ENCODE data around the gene DNMT3A.

DNMT3A gene

DNA sequence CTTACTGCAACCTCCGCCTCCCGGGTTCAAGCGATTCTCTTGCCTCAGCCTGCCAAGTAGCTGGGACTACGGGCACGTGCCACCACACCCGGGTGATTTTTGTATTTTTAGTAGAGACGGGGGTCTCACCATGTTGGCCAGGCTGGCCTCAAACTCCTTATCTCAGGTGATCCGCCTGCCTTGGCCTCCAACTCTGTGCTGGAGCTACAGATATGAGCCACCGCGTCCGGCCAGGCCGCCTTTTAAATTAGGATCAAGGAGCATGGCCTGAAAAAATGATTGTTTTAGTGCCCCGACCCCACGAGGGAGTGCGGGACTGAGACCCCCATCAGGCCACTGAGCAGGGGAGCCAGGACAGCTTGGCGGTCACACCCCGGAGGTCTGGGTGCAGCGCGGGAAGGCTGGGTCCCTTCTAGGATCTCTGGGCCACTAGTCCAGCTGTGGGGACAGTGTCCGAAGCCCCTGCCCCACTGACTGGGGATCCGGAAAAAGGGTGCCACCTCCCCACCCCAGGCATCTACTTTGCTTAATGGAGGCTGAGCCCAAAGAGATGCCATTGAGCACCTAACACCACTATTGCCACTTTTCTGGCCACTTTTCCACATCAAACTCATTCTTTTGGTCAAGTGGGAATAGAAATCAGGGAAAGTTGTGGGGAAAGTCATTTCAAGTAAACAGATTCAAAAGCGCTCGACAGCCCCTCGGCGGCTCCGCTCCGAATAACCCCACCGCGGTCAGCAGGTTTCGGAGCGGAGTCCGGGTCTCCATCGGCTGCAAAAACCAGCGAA, 19.7 kb upstream of the DNMT3A start:
- Histone ChIP-seq H3K9ac (ENCODE audit: insufficient read length) (no peak overlapping the region), H3K36me3 (ENCODE audit: insufficient read depth, low read length) (no peaks in the 10 kb centered on the region), H3K27ac (no peak overlapping the region), H3K4me3 (peak overlapping the region; percentile 74), H3K9me3 (ENCODE audit: low read depth, low read length) (no peaks in the 10 kb centered on the region)
- no peak for DNase-seq (ENCODE audit: low read depth, low spot score)
- TF ChIP-seq POLR2AphosphoS5 (IDR thresholded peaks at IDR 0.05; ENCODE audit: borderline replicate concordance, low read depth, low read length) (no peak), EZH2 (IDR thresholded peaks at IDR 0.05) (no peak), FOXP2 (optimal IDR thresholded peaks at IDR 0.05; ENCODE audit: control extremely low read depth, extremely low read length, insufficient read depth) (no peak)

DNA sequence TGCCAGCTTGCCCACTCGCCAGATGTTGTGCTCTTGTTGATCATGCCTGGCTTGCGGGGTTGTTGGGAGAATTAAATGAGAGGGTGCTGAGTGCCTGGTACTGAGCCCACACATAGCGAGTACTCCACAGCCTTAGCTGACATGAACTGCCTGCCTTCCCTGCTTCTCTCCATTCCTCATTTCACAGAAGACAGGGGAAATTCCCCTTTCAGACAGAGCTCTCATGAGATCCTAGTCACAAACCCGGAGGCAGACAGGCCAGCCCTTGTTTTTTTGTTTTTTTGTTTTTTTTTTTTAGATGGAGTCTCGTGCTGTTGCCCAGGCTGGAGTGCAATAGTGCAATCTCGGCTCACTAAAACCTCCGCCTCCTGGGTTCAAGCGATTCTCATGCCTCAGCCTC, 17.1 kb upstream of the DNMT3A start:
- TF ChIP-seq FOXP2 (optimal IDR thresholded peaks at IDR 0.05; ENCODE audit: control extremely low read depth, extremely low read length, insufficient read depth), result no peak
- TF ChIP-seq POLR2AphosphoS5 (IDR thresholded peaks at IDR 0.05; ENCODE audit: borderline replicate concordance, low read depth, low read length), result no peak
- no peak for TF ChIP-seq EZH2 (IDR thresholded peaks at IDR 0.05)
- Histone ChIP-seq H3K4me3 (no peak overlapping the region), H3K27ac (no peak overlapping the region), H3K36me3 (ENCODE audit: insufficient read depth, low read length) (no peaks in the 10 kb centered on the region), H3K9ac (ENCODE audit: insufficient read length) (no peak overlapping the region), H3K9me3 (ENCODE audit: low read depth, low read length) (no peaks in the 10 kb centered on the region)
- no peak for DNase-seq (ENCODE audit: low read depth, low spot score)

DNA sequence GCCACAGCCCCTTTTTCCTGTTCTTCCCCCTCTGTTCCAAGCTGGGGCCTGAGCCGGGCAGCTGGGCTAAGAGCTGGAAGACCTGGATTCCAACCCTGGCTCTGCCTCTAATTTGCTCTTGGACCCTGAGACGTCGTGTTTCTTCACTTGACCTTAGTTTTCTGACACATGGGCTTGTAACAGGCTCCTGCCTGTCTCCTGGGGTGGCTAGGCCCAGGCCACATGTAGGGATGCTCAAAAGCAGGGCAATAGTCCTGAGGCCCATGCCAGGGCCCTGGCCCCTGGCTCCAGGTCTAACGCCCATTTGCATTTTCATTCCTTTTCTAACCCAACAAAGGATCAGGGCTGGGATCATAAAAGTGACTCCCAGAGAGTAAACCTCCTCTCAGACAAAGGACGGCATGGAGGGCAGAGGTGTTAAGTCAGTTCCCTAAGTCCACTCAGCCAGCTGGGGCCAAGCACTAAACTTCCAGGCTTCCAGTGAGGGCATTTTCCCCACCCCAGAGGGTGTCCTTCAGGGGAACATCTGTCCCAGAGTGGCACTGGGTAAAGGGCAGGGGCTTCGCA, 16.6 kb upstream of the DNMT3A start:
- no peak overlapping the region for H3K4me3 ChIP-seq
- H3K9ac ChIP-seq (ENCODE audit: insufficient read length), result no peak overlapping the region
- DNase-seq (ENCODE audit: low read depth, low spot score), result no peak
- no peak overlapping the region for H3K27ac ChIP-seq
- H3K36me3 ChIP-seq (ENCODE audit: insufficient read depth, low read length), result no peaks in the 10 kb centered on the region
- H3K9me3 ChIP-seq (ENCODE audit: low read depth, low read length), result no peaks in the 10 kb centered on the region
- no peak for TF ChIP-seq EZH2 (IDR thresholded peaks at IDR 0.05)
- TF ChIP-seq FOXP2 (optimal IDR thresholded peaks at IDR 0.05; ENCODE audit: control extremely low read depth, extremely low read length, insufficient read depth), result no peak
- no peak for TF ChIP-seq POLR2AphosphoS5 (IDR thresholded peaks at IDR 0.05; ENCODE audit: borderline replicate concordance, low read depth, low read length)

DNA sequence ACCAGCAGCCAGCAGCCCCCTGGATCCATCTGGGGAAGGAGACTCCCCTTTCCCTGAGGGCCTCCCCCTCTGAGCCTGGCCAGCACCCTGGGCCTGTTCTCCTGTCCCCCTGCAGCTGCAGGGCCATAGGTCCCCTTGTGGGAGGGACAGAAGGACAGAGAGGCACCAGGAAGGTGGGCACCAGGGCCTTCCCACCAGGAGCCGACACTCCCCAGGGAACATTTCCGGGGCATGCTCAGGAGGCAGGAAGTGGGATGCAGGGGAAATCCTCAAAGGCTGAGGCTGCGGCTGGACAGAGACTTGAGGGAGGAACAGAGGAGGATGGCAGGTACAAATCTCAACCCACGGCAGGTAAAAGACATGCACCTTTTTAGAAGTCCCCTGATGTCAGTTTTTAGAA, 14.4 kb upstream of the DNMT3A start:
- Histone ChIP-seq H3K36me3 (ENCODE audit: insufficient read depth, low read length) (no peaks in the 10 kb centered on the region), H3K9me3 (ENCODE audit: low read depth, low read length) (no peaks in the 10 kb centered on the region), H3K27ac (no peak overlapping the region), H3K4me3 (no peak overlapping the region), H3K9ac (ENCODE audit: insufficient read length) (no peak overlapping the region)
- TF ChIP-seq FOXP2 (optimal IDR thresholded peaks at IDR 0.05; ENCODE audit: control extremely low read depth, extremely low read length, insufficient read depth) (no peak), EZH2 (IDR thresholded peaks at IDR 0.05) (no peak), POLR2AphosphoS5 (IDR thresholded peaks at IDR 0.05; ENCODE audit: borderline replicate concordance, low read depth, low read length) (no peak)
- DNase-seq (ENCODE audit: low read depth, low spot score), result no peak

DNA sequence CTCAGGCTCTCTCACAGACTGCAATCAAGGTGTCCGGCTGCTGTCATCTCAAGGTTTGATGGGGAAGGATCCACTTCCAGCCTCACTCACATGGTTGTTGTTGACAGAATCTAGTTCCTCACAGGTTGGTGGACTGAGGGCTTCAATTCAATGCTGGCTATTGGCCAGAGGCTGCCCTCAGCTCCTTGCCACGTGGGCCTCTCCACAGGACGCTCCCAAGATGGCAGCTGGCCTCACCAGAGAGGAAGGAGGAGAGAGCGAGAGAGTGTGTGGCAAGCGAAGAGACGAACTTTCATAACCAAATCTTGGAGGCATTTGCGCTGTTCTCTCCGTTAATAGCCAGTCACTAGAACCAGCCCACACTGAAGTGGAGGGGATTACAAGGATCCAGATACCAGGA, 13.5 kb upstream of the DNMT3A start:
- no peak overlapping the region for H3K4me3 ChIP-seq
- H3K9me3 ChIP-seq (ENCODE audit: low read depth, low read length), result no peaks in the 10 kb centered on the region
- DNase-seq (ENCODE audit: low read depth, low spot score), result no peak
- TF ChIP-seq POLR2AphosphoS5 (IDR thresholded peaks at IDR 0.05; ENCODE audit: borderline replicate concordance, low read depth, low read length) (no peak), FOXP2 (optimal IDR thresholded peaks at IDR 0.05; ENCODE audit: control extremely low read depth, extremely low read length, insufficient read depth) (no peak), EZH2 (IDR thresholded peaks at IDR 0.05) (no peak)
- no peaks in the 10 kb centered on the region for H3K36me3 ChIP-seq (ENCODE audit: insufficient read depth, low read length)
- no peak overlapping the region for H3K27ac ChIP-seq
- no peak overlapping the region for H3K9ac ChIP-seq (ENCODE audit: insufficient read length)

DNA sequence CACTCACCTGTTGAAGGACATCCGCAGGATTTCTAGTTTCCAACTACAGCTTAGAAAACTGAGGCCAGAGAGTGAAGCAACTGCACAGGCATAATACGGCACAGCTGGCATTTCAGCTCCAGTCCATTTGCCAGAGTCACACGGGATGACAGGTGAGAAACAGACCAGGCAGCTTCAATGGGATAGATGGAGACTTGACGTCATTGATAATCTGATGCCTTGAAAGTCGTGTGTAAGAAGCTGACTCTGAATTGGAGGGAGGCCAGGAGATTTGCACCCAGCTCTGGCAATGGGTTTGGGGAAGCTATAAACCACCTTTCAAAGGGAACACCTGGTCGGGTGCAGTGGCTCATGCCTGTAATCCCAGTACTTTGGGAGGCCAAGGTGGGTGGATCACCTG, 12.4 kb upstream of the DNMT3A start:
- no peak for DNase-seq (ENCODE audit: low read depth, low spot score)
- Histone ChIP-seq H3K9ac (ENCODE audit: insufficient read length) (no peak overlapping the region), H3K4me3 (no peak overlapping the region), H3K27ac (no peak overlapping the region), H3K9me3 (ENCODE audit: low read depth, low read length) (no peaks in the 10 kb centered on the region), H3K36me3 (ENCODE audit: insufficient read depth, low read length) (no peaks in the 10 kb centered on the region)
- TF ChIP-seq POLR2AphosphoS5 (IDR thresholded peaks at IDR 0.05; ENCODE audit: borderline replicate concordance, low read depth, low read length), result no peak

DNA sequence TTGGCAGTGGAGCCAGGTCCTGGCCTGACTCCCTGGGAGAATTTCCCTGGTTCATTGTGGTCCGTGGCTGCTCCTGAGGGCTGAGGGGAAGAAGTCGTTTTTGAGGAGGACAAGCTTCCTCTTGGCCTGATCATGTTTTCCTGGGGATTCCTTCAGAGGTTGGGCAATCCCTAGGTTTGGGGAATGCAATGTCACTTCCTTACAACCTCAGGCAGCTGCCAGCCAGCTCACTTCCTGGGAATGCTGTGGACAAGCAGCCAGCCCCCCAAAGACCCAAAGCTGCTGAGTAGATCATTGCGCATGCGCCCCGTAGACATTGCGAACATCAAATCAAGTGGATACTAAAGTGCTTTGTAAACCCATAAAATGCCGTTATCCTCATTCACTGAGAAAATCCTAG, 7.7 kb upstream of the DNMT3A start:
- DNase-seq (ENCODE audit: low read depth, low spot score), result no peak
- Histone ChIP-seq H3K4me3 (no peak overlapping the region), H3K27ac (no peak overlapping the region), H3K36me3 (ENCODE audit: insufficient read depth, low read length) (no peaks in the 10 kb centered on the region), H3K9ac (ENCODE audit: insufficient read length) (no peak overlapping the region), H3K9me3 (ENCODE audit: low read depth, low read length) (no peaks in the 10 kb centered on the region)
- TF ChIP-seq FOXP2 (optimal IDR thresholded peaks at IDR 0.05; ENCODE audit: control extremely low read depth, extremely low read length, insufficient read depth) (no peak), EZH2 (IDR thresholded peaks at IDR 0.05) (no peak), POLR2AphosphoS5 (IDR thresholded peaks at IDR 0.05; ENCODE audit: borderline replicate concordance, low read depth, low read length) (no peak)

DNA sequence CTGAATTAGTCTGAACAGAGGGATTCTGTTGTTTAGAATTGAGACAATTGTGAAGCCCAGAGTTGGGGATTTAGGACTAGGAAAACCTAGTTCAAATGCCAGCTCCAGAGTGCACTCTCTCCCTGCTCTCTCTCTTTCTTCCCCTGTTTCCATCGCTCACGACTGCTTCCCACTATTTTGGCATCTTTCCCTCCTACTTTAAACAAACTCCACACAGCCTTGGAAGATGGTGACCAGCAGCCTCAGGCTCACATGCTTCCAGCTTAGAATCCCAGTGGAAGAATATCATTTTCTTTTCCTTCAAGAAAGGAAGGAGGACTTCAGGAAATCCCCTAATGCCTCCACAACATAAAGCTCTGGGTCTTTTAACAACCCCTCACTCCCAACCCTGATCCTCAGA, 6.1 kb upstream of the DNMT3A start:
- Histone ChIP-seq H3K4me3 (no peak overlapping the region), H3K9me3 (ENCODE audit: low read depth, low read length) (no peaks in the 10 kb centered on the region), H3K9ac (ENCODE audit: insufficient read length) (no peak overlapping the region), H3K27ac (no peak overlapping the region), H3K36me3 (ENCODE audit: insufficient read depth, low read length) (no peaks in the 10 kb centered on the region)
- TF ChIP-seq POLR2AphosphoS5 (IDR thresholded peaks at IDR 0.05; ENCODE audit: borderline replicate concordance, low read depth, low read length) (no peak), EZH2 (IDR thresholded peaks at IDR 0.05) (no peak), FOXP2 (optimal IDR thresholded peaks at IDR 0.05; ENCODE audit: control extremely low read depth, extremely low read length, insufficient read depth) (no peak)
- DNase-seq (ENCODE audit: low read depth, low spot score), result no peak
